Skin of body (tissue), 2 donors: ENCODE results near the gene LEMD2. TPM values are rescaled to one million over a fixed set of nuclear protein-coding genes. Genes with fewer than 3 reads are reported as not detected.
A peak's percentile ranks its signal among the peaks of the same experiment; 100 is the strongest.

Experiments
- DNase-seq: peaks from one replicate; lab custom pipeline; 2025; lab: John Stamatoyannopoulos, UW
- total RNA-seq: library from RNA; depleted of rRNA; stranded (reverse); fragments of >200 nt; gene quantifications from one replicate; pipeline ENCODE4 v1.2.3, GENCODE V29; 2014

The LEMD2 gene
- total RNA-seq, 1 donor from 2014 or later = 39.2 TPM

GRCh38 chr6:33820243-33820642, 31.3 kb upstream of the LEMD2 start:
- no peak for DNase-seq

DNA sequence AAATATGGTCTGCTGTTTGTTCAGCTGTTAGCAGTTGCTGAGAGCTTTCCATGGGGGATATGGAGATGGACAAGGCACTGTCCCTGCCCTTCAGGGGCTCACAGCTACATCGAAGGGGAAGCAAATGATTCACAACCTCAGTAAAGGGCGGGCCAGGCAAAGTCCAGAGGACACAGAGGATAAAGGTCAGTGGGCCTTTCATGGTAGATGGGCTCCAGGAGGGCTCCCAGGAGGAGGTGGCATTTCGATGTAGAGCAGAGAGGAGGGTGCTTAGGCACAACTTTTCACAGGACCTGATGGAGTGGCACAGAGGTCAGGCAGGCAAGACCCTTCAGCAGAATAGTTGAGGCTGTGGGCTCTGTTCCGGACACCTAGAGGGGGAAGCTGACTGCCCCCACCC, 30.1 kb upstream of the LEMD2 start:
- DNase-seq = no peak

GRCh38 chr6:33818293-33818692, 29.4 kb upstream of the LEMD2 start:
- DNase-seq = no peak

DNA sequence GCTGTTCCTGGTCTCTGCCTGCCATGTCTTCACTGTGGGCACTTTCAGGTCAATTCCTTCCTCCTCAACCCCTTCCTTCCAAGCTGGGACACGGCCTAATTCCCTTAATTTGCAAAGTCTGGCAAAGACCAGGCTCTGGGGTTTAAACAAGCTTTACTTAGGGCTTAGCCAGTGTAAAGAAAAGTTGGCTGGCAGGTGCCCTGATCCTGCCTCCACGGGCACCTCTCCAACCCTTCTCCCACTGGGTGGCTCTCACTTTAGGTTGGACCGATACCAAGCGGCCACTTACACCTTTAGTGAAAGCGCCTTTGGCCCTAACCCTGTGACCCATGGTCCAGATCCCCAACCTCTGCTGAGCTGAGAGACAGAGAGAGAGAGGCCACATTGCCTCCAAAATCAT, 28.6 kb upstream of the LEMD2 start:
- DNase-seq = no peak

DNA sequence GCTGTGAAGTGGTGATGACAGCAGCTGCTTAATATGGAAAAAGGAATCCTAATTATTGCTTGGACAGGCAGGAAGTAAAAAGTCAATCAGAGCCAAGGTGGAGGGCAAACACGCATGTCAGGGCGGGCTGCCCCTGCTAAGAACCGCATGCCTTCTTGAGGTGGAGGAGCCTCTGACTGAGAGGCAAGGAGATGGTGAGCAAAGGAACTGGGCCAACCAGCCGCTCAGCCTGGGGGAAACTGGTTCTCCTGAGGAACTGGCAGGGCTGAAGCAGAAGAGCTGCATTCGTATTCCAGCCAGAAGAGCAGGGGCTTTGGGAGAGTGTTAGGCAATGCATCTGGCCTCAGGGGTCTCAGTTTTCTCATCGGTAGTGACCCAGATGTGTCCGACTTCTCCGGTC, 28.0 kb upstream of the LEMD2 start:
- no peak for DNase-seq

GRCh38 chr6:33815854-33816253, 26.9 kb upstream of the LEMD2 start:
- no peak for DNase-seq

DNA sequence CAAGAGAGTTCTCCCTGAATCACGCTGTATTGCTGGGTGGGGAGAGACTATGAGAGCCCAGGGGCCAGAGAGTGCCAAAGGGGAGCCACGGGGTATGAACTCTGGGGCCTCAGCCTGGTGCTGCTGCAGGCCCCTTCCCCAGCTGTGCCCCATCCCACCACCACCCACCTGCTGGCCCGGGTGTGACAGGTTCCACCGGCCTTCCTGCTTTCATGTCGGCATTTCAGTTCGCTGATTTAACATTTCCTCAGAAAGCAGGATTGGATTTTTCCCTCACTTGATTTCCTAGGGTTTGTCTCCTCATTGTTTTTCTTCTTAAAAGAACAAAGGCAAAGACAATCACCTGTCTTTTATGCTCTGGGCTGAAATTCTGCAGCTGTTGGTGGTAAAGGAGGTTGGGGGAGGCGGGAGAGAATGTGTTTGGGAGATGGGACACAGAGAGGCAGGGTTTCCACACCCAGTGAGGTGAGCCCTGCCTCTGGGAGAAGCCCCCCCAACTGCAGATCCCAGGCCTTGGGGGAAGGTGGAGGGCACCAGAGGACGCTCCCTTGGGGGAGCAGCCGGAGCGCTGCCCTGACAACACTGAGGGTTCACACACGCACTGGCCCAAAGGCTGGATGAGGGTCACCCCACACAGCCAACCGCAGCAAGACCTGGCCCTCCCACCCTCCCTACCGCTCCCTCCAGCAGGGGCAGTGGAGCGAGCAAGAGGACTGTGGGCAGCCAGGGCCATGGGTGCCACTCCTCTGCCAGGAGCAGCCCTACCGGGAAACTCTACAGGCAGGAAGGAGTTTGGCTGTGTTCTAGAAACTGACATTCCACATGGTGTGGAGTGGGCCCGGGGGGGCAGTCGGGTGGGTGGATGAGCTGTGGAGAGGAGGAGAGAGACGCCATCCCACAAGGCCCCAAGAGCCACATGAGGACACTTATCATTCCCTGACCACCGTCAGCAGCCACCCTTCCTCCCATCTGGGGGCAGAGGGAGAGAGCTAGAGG, 25.4 kb upstream of the LEMD2 start:
- DNase-seq = no peak

GRCh38 chr6:33813246-33813904, 24.4 kb upstream of the LEMD2 start:
- DNase-seq = no peak

GRCh38 chr6:33812669-33813068, 23.7 kb upstream of the LEMD2 start:
- DNase-seq = peak; percentile 15

GRCh38 chr6:33809594-33809993, 20.7 kb upstream of the LEMD2 start:
- DNase-seq = peak; percentile 68

GRCh38 chr6:33808641-33809180, 19.8 kb upstream of the LEMD2 start:
- DNase-seq = peak; percentile 30

DNA sequence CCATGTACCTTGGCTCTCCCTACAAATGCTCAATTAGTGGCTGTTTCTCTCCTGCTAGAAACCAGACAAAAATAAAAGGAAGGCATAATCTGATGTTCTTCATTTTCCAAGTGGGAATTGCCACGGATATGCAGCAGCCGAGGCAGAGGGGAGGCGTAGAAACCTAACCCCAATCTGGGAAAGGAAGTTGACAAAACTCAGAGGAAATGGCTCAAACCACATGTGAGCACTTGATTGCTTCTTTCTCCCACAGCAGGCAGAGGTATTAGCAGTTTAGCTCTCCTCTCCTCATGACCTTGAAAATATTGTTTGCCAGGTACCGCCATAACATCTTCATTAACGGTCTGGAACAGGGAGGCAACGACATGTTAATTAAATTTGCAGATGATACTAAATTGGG, 18.7 kb upstream of the LEMD2 start:
- DNase-seq = no peak

DNA sequence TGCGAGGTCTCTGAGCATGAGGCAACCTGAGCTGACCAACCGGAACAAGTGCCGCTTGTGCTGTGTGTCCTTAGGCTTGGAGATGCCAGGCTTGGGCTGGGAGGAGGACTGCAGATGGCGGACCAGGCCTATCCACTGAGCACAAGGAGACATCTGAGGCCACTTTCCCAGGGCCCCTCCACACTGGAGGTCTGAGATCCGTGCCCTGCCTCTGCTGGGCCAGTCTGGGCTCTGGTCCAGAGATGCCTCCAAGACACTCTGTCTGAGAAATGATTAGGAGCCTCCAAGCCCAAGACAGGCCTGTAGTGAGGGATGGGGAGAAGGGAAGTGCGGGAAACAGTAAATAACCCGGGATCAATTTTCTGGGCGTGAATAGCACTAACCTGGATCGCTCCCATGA, 17.9 kb upstream of the LEMD2 start:
- no peak for DNase-seq

DNA sequence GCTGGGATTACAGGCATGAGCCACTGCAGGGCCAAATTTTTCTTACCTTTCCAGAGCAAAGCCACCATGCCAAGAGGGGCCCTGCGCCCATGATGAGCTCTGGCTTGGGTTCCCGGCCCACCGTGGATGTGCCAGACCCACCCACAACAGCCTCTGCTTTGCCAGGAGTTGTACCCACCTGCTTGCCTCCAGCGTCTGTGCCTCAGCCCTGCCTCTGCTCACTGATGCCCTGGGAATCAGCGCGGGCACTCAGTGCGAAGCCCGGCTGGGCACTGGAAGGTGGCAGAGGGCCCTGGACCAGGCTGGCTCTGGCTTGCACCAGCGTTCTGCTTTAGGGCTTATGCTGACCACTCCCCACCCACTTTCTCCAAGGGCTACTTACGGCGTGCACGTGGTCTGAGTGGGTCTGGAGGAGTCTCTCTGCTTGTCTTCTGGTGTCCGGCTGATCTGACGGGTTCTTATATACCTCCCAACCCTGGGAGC, 14.7 kb upstream of the LEMD2 start, which contains the start of gene MLN:
TSS of gene MLN (minus strand) at position 433 of the 483 bp plus-strand sequence. CDS start 2,840 bp downstream, outside the sequence.
- DNase-seq = no peak

DNA sequence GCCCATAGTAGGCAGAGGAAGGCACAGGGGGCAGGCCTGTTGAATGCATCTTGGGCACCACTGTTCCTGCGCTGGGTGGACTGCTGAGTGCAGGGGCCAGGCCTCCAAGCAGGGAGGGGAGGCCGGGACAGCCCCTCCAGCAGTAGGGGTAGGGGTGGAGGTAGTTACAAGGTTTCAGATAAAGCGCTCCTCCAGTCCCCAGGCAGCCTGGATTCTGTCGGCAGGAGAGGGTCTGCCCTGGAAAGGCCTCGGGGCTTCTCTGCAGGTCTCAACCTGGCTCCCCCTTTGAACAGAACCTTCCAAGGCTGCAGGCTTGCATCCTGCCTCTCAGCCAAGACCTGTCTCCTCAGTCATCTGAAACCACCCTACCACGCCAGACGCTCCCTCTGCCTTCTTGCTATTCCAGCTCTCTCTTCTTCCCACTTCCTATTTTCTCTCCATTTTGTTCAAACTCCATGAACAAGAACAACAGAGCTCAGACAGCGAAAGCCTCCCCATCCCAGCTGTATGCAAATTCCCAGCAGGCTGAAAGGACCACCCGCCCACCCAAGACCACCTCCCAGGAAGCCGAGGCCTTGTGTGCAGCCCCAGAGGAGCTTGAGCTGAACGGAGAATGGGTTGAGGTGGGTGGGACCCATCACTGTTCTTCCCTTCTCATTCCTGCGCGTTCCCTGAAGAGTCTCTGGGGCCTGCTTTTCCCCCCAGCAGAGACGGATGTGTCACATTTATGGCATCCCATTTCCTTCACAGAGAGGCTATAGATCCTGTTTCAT, 13.4 kb upstream of the LEMD2 start:
- no peak for DNase-seq

DNA sequence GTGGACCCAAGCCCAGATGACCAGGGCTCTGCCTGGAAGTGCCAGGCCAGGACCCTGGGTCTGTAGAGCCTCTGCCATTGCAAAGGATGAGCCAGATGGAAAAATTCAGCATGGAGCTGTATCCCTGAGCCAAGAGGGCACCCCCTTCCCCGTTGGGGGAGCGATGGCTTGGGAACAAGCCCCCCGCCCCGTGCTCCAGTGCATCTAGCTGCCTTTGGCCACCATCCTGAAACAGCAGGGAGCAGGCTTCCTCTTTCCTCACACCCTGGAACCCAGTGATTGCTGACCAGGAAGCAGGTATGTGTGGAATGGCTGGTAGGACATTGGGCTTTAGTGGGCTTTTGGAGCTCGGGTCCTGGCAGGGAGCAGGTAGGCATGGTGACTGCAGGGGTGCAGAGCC, 12.7 kb upstream of the LEMD2 start:
- DNase-seq = no peak

- no peak for DNase-seq
These were observed 11.5 kb upstream of the LEMD2 start for GRCh38 chr6:33800248-33800969.

GRCh38 chr6:33799454-33800113, 10.7 kb upstream of the LEMD2 start:
- no peak for DNase-seq

- no peak for DNase-seq
These were observed 9.5 kb upstream of the LEMD2 start for GRCh38 chr6:33798343-33798848.
